ENCODE data around the gene PARD3.

DNA sequence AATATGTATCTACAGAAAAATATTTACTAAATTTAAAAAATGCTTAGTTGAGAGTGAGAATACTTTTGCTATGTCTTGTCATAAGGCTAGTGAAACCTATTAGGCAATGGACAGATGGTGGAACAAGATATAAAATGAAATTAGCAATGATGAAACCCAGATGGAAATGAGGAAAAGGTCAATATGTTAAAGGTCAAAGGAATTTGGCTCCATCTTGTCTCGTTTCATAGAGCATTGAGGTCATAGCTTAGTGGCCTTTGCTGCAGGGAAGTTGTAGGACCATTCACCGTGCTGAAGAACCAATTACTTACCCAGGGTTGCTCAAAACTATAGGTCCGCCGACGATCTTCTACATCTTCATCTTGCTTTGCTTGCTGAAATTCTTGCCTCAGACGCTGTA is 683.9 kb downstream of the PARD3 start:
- TF ChIP-seq, protein P1, sequence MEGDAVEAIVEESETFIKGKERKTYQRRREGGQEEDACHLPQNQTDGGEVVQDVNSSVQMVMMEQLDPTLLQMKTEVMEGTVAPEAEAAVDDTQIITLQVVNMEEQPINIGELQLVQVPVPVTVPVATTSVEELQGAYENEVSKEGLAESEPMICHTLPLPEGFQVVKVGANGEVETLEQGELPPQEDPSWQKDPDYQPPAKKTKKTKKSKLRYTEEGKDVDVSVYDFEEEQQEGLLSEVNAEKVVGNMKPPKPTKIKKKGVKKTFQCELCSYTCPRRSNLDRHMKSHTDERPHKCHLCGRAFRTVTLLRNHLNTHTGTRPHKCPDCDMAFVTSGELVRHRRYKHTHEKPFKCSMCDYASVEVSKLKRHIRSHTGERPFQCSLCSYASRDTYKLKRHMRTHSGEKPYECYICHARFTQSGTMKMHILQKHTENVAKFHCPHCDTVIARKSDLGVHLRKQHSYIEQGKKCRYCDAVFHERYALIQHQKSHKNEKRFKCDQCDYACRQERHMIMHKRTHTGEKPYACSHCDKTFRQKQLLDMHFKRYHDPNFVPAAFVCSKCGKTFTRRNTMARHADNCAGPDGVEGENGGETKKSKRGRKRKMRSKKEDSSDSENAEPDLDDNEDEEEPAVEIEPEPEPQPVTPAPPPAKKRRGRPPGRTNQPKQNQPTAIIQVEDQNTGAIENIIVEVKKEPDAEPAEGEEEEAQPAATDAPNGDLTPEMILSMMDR (IDR thresholded peaks at IDR 0.05; ENCODE audit: borderline replicate concordance, extremely low read depth, low read length, poor library complexity, severe bottlenecking): no peak
- TF ChIP-seq EZH2 (IDR thresholded peaks at IDR 0.05; ENCODE audit: borderline replicate concordance, low read depth, low read length, severe bottlenecking): no peak
